ENCODE data around the gene SLC10A1.

Gene SLC10A1

DNA sequence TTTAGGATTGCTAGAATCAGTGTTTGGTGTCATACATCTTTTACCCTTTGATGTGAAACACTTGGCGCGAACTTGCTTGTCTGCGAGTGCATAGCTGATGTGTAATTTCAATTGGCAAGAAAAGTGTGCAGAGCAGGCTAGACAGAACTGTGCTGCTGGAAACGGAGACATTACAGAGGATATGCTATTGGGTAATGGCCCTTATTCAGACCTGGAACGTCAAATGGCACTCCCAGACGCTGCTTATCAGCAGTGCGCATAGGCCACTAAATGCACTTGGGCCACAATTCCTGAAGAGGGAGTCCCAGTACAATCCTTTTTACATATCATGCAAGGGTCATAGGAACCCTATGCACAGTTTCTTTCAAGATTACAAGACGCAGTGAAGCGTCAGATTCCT is 15.7 kb upstream of the SLC10A1 start:
- DNase-seq (ENCODE audit: low spot score) (no peak), ATAC-seq (ENCODE audit: low read depth) (no peak)
- no peaks in the 10 kb centered on the region for H3K9me3 ChIP-seq (ENCODE audit: severe bottlenecking)
- no peak overlapping the region for H3K4me3 ChIP-seq (ENCODE audit: severe bottlenecking)
- H3K36me3 ChIP-seq (ENCODE audit: low read depth), result no peaks in the 10 kb centered on the region
- H3K27me3 ChIP-seq (ENCODE audit: insufficient read depth, poor library complexity, severe bottlenecking), result no peaks in the 10 kb centered on the region
- TF ChIP-seq CTCF (IDR thresholded peaks at IDR 0.05; ENCODE audit: poor library complexity, severe bottlenecking), result peak; percentile 28
- no peak overlapping the region for H3K27ac ChIP-seq (ENCODE audit: poor library complexity, severe bottlenecking)
- no peaks in the 10 kb centered on the region for H3K4me1 ChIP-seq (ENCODE audit: insufficient read depth, poor library complexity, severe bottlenecking)

- ATAC-seq (ENCODE audit: low read depth) (no peak), DNase-seq (ENCODE audit: low spot score) (no peak)
- Histone ChIP-seq H3K9me3 (ENCODE audit: severe bottlenecking) (no peaks in the 10 kb centered on the region), H3K36me3 (ENCODE audit: low read depth) (no peaks in the 10 kb centered on the region), H3K27ac (ENCODE audit: poor library complexity, severe bottlenecking) (no peak overlapping the region), H3K27me3 (ENCODE audit: insufficient read depth, poor library complexity, severe bottlenecking) (no peaks in the 10 kb centered on the region), H3K4me3 (ENCODE audit: severe bottlenecking) (no peak overlapping the region), H3K4me1 (ENCODE audit: insufficient read depth, poor library complexity, severe bottlenecking) (no peaks in the 10 kb centered on the region)
- TF ChIP-seq CTCF (IDR thresholded peaks at IDR 0.05; ENCODE audit: poor library complexity, severe bottlenecking), result no peak
Measured at GRCh38 chr14:69811868-69812252, 14.8 kb upstream of the SLC10A1 start.

- DNase-seq (ENCODE audit: low spot score) (no peak), ATAC-seq (ENCODE audit: low read depth) (no peak)
- Histone ChIP-seq H3K9me3 (ENCODE audit: severe bottlenecking) (no peaks in the 10 kb centered on the region), H3K4me1 (ENCODE audit: insufficient read depth, poor library complexity, severe bottlenecking) (no peaks in the 10 kb centered on the region), H3K4me3 (ENCODE audit: severe bottlenecking) (no peak overlapping the region), H3K36me3 (ENCODE audit: low read depth) (no peaks in the 10 kb centered on the region), H3K27ac (ENCODE audit: poor library complexity, severe bottlenecking) (no peak overlapping the region), H3K27me3 (ENCODE audit: insufficient read depth, poor library complexity, severe bottlenecking) (no peaks in the 10 kb centered on the region)
- no peak for TF ChIP-seq CTCF (IDR thresholded peaks at IDR 0.05; ENCODE audit: poor library complexity, severe bottlenecking)
Measured at GRCh38 chr14:69811227-69811867, 14.3 kb upstream of the SLC10A1 start.

GRCh38 chr14:69808919-69809808 is 12.1 kb upstream of the SLC10A1 start:
- TF ChIP-seq CTCF (IDR thresholded peaks at IDR 0.05; ENCODE audit: poor library complexity, severe bottlenecking), result no peak
- Histone ChIP-seq H3K36me3 (ENCODE audit: low read depth) (no peaks in the 10 kb centered on the region), H3K4me3 (ENCODE audit: severe bottlenecking) (no peak overlapping the region), H3K27me3 (ENCODE audit: insufficient read depth, poor library complexity, severe bottlenecking) (no peaks in the 10 kb centered on the region), H3K27ac (ENCODE audit: poor library complexity, severe bottlenecking) (no peak overlapping the region), H3K4me1 (ENCODE audit: insufficient read depth, poor library complexity, severe bottlenecking) (no peaks in the 10 kb centered on the region), H3K9me3 (ENCODE audit: severe bottlenecking) (no peaks in the 10 kb centered on the region)
- DNase-seq (ENCODE audit: low spot score), result no peak
- ATAC-seq (ENCODE audit: low read depth), result no peak

DNA sequence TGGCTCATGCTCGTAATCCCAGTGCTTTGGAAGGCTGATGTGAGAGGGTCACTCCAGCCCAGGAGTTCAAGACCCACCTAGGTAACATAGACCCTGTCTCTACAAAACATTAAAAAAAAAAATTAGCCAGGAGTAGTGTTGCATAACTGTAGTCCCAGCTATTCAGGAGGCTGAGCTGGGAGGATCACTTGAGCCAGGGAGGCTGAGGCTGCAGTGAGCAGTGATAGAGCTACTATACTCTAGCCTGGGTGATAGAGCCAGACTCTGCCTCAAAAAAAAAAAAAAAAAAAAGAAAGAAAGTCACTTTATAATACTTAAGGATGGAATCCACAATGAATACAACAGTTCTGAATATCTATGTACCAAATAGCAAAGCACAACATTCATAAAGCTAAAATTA is 10.2 kb upstream of the SLC10A1 start:
- H3K36me3 ChIP-seq (ENCODE audit: low read depth), result no peaks in the 10 kb centered on the region
- no peak for TF ChIP-seq CTCF (IDR thresholded peaks at IDR 0.05; ENCODE audit: poor library complexity, severe bottlenecking)
- H3K4me3 ChIP-seq (ENCODE audit: severe bottlenecking), result no peak overlapping the region
- ATAC-seq (ENCODE audit: low read depth), result no peak
- DNase-seq (ENCODE audit: low spot score), result no peak
- no peaks in the 10 kb centered on the region for H3K4me1 ChIP-seq (ENCODE audit: insufficient read depth, poor library complexity, severe bottlenecking)
- H3K27me3 ChIP-seq (ENCODE audit: insufficient read depth, poor library complexity, severe bottlenecking), result no peaks in the 10 kb centered on the region
- H3K9me3 ChIP-seq (ENCODE audit: severe bottlenecking), result no peaks in the 10 kb centered on the region
- H3K27ac ChIP-seq (ENCODE audit: poor library complexity, severe bottlenecking), result no peak overlapping the region
